ENCODE data around the gene MMP15. TPM values are rescaled to one million over a fixed set of nuclear protein-coding genes. Genes with fewer than 3 reads are reported as not detected.

Gene MMP15
- total and polyA plus RNA-seq, 2 of the 4 experiments (the other 2 are of a cell fraction): 0.18 to 0.56 TPM

DNA sequence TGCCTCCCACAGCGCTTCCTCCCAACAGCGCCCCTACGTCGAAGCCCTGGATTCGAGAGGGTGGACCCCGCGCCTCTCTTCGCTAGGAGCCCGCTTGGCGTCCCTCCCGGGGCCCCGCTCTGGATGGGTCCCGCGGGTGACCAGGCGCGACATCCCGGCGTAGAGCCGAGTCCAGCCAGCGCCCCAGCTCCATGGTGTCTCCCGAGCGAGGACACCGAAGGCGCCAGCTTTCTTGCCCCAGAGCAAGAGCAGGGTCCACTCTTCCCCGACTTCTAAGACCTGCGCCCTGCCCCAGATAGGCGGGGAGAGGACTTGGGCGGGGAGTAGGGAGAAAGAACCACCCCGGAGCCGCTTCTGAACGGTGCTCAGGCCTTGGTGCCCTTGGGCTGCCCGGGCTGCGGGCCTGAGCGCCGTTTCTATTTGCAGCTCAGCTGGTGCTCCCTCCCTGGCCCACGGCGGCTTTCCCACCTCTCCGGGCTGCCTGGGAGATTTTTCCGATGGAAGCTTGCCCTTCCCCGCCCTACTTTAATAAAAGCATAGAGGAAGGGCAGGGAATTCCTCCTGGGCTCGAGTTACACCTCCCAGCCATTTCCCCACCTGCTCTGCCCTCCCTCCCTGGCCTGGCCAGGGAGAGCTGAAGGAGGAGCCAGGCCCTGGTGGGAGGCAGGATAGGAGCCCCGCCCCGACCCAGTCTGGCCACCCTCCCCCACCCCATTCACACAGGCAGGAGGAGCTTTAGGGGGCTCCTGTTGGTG lies 1.8 kb downstream of the MMP15 start (continued):
- no peak for TF ChIP-seq USF2 (IDR thresholded peaks at IDR 0.05; ENCODE audit: low read depth, low read length)

DNA sequence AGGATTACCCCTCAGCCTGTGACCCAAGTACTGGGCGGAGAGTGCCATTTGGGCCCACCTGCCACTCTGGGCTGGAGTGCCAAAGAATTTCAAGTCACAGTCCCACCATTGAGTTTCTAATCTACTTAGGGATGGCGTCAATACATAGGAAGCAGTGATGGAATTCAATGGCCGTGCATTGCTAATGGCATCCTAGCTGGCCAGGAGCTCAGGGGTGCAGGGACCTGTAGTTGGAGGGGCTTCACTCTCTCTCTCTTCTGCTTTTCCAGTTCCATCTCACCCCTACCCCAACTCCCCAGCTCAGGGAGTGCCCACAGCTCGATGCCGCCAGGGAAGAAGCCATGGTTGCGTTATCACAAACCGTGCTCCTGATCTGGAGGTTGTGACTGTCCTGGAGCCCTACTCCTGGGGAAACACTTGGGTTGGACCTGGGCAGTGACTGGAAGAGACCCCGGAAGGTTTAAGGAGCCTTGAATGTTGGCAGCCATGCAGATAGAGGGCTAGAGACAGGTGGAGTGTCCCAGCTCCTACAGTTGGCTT lies 2.4 kb downstream of the MMP15 start:
- ChIA-PET POLR2A (ENCODE audit: unreplicated experiment) (no interaction called here), CTCF (no interaction called here)
- no peak overlapping the region for H3K14ac ChIP-seq (replicated peaks; ENCODE audit: low read depth, low read length)
- peaks cover 42% of the 10 kb centered on the region for H3K27me3 ChIP-seq (ENCODE audit: control insufficient read depth, insufficient read depth, low read length)
- H4K5ac ChIP-seq (ENCODE audit: low read depth, low read length): no peak overlapping the region
- no peak overlapping the region for H3K4me2 ChIP-seq (ENCODE audit: low read depth, low read length)
- H2BK5ac ChIP-seq (ENCODE audit: low read depth, low read length, poor library complexity, severe bottlenecking): no peak overlapping the region
- H2BK120ac ChIP-seq (ENCODE audit: low read depth, low read length): no peak overlapping the region
- TF ChIP-seq BHLHE40 (IDR thresholded peaks at IDR 0.05; ENCODE audit: low read depth, low read length): no peak
- TF ChIP-seq POLR2A (IDR thresholded peaks at IDR 0.05; ENCODE audit: low read depth, low read length): no peak
- no peak for TF ChIP-seq CEBPB (IDR thresholded peaks at IDR 0.05; ENCODE audit: low read depth, low read length)
- TF ChIP-seq MAFK (IDR thresholded peaks at IDR 0.05; ENCODE audit: low read depth, low read length): no peak
- no peak for TF ChIP-seq RAD21 (IDR thresholded peaks at IDR 0.05; ENCODE audit: low read length)
- TF ChIP-seq, protein P1, sequence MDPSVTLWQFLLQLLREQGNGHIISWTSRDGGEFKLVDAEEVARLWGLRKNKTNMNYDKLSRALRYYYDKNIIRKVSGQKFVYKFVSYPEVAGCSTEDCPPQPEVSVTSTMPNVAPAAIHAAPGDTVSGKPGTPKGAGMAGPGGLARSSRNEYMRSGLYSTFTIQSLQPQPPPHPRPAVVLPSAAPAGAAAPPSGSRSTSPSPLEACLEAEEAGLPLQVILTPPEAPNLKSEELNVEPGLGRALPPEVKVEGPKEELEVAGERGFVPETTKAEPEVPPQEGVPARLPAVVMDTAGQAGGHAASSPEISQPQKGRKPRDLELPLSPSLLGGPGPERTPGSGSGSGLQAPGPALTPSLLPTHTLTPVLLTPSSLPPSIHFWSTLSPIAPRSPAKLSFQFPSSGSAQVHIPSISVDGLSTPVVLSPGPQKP (IDR thresholded peaks at IDR 0.05; ENCODE audit: borderline replicate concordance, low read depth, low read length): no peak
- no peak for TF ChIP-seq MAZ (IDR thresholded peaks at IDR 0.05; ENCODE audit: borderline replicate concordance, low read depth, low read length)
- TF ChIP-seq RFX5 (IDR thresholded peaks at IDR 0.05; ENCODE audit: low read depth, low read length): no peak
- TF ChIP-seq RCOR1 (IDR thresholded peaks at IDR 0.05; ENCODE audit: insufficient replicate concordance, low read length): no peak
- no peak for TF ChIP-seq CHD1 (IDR thresholded peaks at IDR 0.05; ENCODE audit: low read depth, low read length)
- no peak for TF ChIP-seq USF2 (IDR thresholded peaks at IDR 0.05; ENCODE audit: low read depth, low read length)
- no peak for TF ChIP-seq NFE2L2 (IDR thresholded peaks at IDR 0.05; ENCODE audit: low read depth, low read length)
- H2AK9ac ChIP-seq (replicated peaks; ENCODE audit: low read depth, low read length, poor library complexity): no peak overlapping the region
- H2AFZ ChIP-seq (replicated peaks; ENCODE audit: low read length, poor library complexity): no peak overlapping the region
- WGBS, 2 experiments (ENCODE audit: extremely low coverage in 2 of 2, insufficient read length in 1 of 2): 80% methylated on average over 2 of the region's 8 CpGs; no CpG with 5 or more reads in 1 of the 2 experiments
- H3K56ac ChIP-seq (ENCODE audit: extremely low read depth, insufficient read depth, low read length): no peak overlapping the region
- no peak overlapping the region for H3K23ac ChIP-seq (ENCODE audit: low read depth, low read length)
- no peak overlapping the region for H4K91ac ChIP-seq (ENCODE audit: insufficient read depth, low read depth, low read length)
- H3K4me1 ChIP-seq (ENCODE audit: control insufficient read depth, insufficient read depth, low read length): peaks cover 4% of the 10 kb centered on the region; the same call in 1 of the 2 replicates
- H3K18ac ChIP-seq (ENCODE audit: low read depth, low read length): no peak overlapping the region
- dilution Hi-C loops (cut with HindIII; ENCODE audit: low sequenced_read_pairs, unreplicated experiment): no loop called here
- no peak overlapping the region for H3K9ac ChIP-seq (ENCODE audit: low read depth, low read length)
- BruUV-seq (replicated peaks): no TSS peak
- ATAC-seq (ENCODE audit: low read depth) (no peak), DNase-seq (no peak)
- H2BK20ac ChIP-seq (ENCODE audit: low read depth, low read length): no peak overlapping the region
- no peaks in the 10 kb centered on the region for H3K79me1 ChIP-seq (ENCODE audit: low read depth in 1 of 2, low read length in 2 of 2)
- no peaks in the 10 kb centered on the region; the same call in 1 of the 2 replicates for H4K20me1 ChIP-seq (ENCODE audit: insufficient read depth, low read length)
- no peak overlapping the region for H3K4ac ChIP-seq (ENCODE audit: low read depth, low read length)
- no peaks in the 10 kb centered on the region for H3K36me3 ChIP-seq (ENCODE audit: control insufficient read depth, insufficient read depth, low read length)
- in situ Hi-C loops (cut with MboI; ENCODE audit: low sequenced_read_pairs): no loop called here
- H2BK15ac ChIP-seq (ENCODE audit: low read depth, low read length): no peak overlapping the region
- no peak overlapping the region for H3K27ac ChIP-seq (ENCODE audit: insufficient read depth, low read length)
- H3K4me3 ChIP-seq (ENCODE audit: insufficient read depth, low read depth, low read length): no peak overlapping the region
- no peaks in the 10 kb centered on the region for H3K9me1 ChIP-seq (ENCODE audit: insufficient read depth, low read length)
- H2AK5ac ChIP-seq (ENCODE audit: low read depth, low read length): no peak overlapping the region
- H4K8ac ChIP-seq (ENCODE audit: low read depth in 2 of 2, low read length in 2 of 2): no peak overlapping the region
- no peaks in the 10 kb centered on the region for H3K9me3 ChIP-seq (ENCODE audit: control insufficient read depth, insufficient read depth, low read length)
- intact Hi-C loops (cut with micrococcal nuclease): no loop called here

All from IMR-90 (cell line).